DOHH2 (cell line): ENCODE results near the gene PARPBP.

Experiments used
- CTCF ChIP-seq: fragments of 200-600 bp; sonication (generic); IDR thresholded peaks from one replicate; pipeline ENCODE4 v1.5.1; 2014; ENCODE audit warnings: antibody characterized with exemption, mild to moderate bottlenecking, low read depth, low read length; ENCODE audit not compliant: poor library complexity, severe bottlenecking
- EZH2phosphoT487 ChIP-seq: fragments of 200-600 bp; sonication (generic); IDR thresholded peaks from 2 replicates; pipeline ENCODE4 v1.6.1; 2017; ENCODE audit warnings: borderline replicate concordance, mild to moderate bottlenecking, antibody characterized with exemption, low read length, moderate library complexity, mixed read lengths

GRCh38 chr12:102197789-102198188 is 77.8 kb downstream of the PARPBP start, which contains the start of gene PMCH:
- TF ChIP-seq CTCF (no peak), EZH2phosphoT487 (no peak)
